Activated CD8-positive, alpha-beta T cell treated with anti-CD3 and anti-CD28 coated beads for 36 hours (primary cell): ENCODE results near the gene GNAO1. TPM values are rescaled to one million over a fixed set of nuclear protein-coding genes. Genes with fewer than 3 reads are reported as not detected.

Source experiments
- ATAC-seq: fragments of 200-7000 bp; cut with Tn5 transposase; one replicate; pipeline ENCODE4 v1.10.0; 2021; ENCODE audit warnings: mild to moderate bottlenecking, moderate library complexity
- CTCF ChIA-PET: fragments of 350-600 bp; sonication (Branson Sonifier 250); formaldehyde crosslinking; loops from one replicate; lab custom pipeline; 2021; ENCODE audit warnings: antibody characterized with exemption; lab: Charles Lee
- POLR2A ChIA-PET: fragments of 350-600 bp; sonication (Branson Sonifier 250); formaldehyde crosslinking; loops from one replicate; lab custom pipeline; 2021; ENCODE audit warnings: antibody characterized with exemption; lab: Charles Lee
- DNase-seq: peaks from one replicate; pipeline ENCODE4 v3.0.0-alpha.2; 2020
- H3K27ac Mint-ChIP-seq: one replicate; pipeline ENCODE4 v1.8.0; 2021; ENCODE audit warnings: mild to moderate bottlenecking, mixed read lengths
- H3K27me3 Mint-ChIP-seq: one replicate; pipeline ENCODE4 v1.8.0; 2021; ENCODE audit warnings: mixed read lengths
- H3K36me3 Mint-ChIP-seq: one replicate; pipeline ENCODE4 v1.8.0; 2021; ENCODE audit warnings: low read depth, mixed read lengths
- H3K4me1 Mint-ChIP-seq: one replicate; pipeline ENCODE4 v1.8.0; 2021; ENCODE audit warnings: low read depth, mixed read lengths
- H3K4me3 Mint-ChIP-seq: one replicate; pipeline ENCODE4 v1.8.0; 2021; ENCODE audit warnings: mild to moderate bottlenecking, moderate library complexity, mixed read lengths
- H3K9me3 Mint-ChIP-seq: one replicate; pipeline ENCODE4 v1.8.0; 2021; ENCODE audit warnings: mixed read lengths
- CTCF ChIP-seq: fragments of 200-600 bp; IDR thresholded peaks from one replicate; pipeline ENCODE4 v1.8.0; 2022; ENCODE audit warnings: antibody characterized with exemption, mild to moderate bottlenecking
- intact Hi-C: fragments of 100-400 bp; cut with micrococcal nuclease; formaldehyde crosslinking; loops from one replicate; pipeline ENCODE4 v1.10.0; 2022
- total RNA-seq, 2 experiments: library from RNA; stranded (reverse); gene quantifications; one replicate each; pipeline ENCODE4 v1.2.3, GENCODE V29; 2021

The GNAO1 gene
- total RNA-seq, 2 experiments from 2014 or later: 2.3 to 2.4 TPM

DNA sequence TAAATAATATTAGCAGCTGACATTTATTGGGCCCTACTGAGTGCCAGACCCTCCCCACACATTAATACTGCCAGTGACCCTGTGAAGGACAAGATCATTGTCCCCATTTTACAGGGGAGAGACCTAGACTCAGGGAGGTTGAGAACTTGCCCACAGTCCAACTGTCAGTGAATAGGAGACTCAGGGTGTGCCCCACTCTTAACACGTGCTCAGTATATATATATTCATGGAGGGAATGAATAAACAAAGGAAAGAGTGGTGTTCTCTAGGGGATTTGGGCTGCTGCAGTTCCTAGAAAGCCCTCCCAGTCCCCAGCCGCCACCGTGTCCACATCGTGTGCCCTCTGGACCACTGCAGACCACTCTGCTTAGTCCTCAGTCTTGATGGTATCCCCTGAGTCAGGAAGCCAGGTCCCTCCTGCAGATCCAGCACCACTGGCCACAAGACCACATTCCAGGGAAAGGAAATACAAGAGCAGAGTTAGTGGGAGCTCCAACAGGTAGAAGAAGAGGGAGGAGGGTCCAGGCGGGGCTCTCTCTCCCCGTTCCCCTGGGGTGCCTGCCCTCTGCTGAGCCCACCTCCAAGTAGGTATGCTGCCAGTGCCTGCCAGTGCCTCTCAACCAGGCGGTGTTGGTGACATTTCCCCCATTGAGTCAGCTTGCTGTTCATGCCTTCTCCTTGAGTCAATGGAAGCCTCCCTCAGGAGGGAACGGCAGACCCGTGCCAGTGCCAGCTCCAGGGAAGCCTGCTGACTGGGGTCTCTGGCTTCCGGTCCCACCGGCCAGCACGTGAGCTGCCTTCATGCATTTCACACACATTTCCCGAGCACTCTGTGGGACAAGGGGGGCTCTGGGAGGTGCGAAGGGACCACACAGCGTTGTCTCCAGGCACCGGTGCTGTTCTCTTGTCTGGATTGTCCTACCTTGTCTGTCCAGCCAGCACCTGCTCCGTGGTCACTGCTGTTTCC lies 75.6 kb downstream of the GNAO1 start:
- ChIA-PET CTCF (interaction anchor here (3.5 kb wide), 1 partner anchor 13 kb away, joined by 13 read pairs; no protein-coding TSS in a partner anchor), POLR2A (interaction anchor here (1.0 kb wide), 1 partner anchor 14 kb away, joined by 3 read pairs; no protein-coding TSS in a partner anchor)
- Mint-ChIP-seq H3K4me3 (no peak overlapping the region), H3K36me3 (no peaks in the 10 kb centered on the region), H3K4me1 (peaks cover 18% of the 10 kb centered on the region), H3K27ac (no peak overlapping the region), H3K27me3 (no peaks in the 10 kb centered on the region), H3K9me3 (no peaks in the 10 kb centered on the region)
- intact Hi-C loops: no loop called here
- no peak for TF ChIP-seq CTCF
- DNase-seq (no peak), ATAC-seq (no peak)

DNA sequence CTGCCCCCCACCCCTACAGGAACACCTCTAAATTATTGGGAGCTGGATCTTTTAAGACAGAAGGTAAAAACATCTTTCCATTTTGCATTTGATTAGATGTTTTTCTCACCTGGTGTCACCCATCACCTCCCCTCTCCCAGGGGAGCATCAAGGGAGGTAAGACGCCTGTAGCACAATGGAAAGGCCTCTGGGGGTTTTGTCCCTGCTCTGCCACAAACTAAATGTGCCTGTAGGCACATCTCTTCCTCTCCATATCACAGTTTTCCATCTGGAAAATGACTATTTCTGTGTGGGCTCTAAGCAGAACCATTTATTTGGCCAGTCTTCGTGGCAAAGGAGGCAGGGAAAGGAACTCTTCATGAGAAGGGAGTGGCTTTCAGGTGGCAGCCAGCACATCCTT lies 76.6 kb downstream of the GNAO1 start:
- intact Hi-C loops: no loop called here
- no peak overlapping the region for H3K4me3 Mint-ChIP-seq
- no peaks in the 10 kb centered on the region for H3K36me3 Mint-ChIP-seq
- ATAC-seq (no peak), DNase-seq (no peak)
- ChIA-PET POLR2A (interaction anchor here (0.6 kb wide), 1 partner anchor 13 kb away, joined by 4 read pairs; no protein-coding TSS in a partner anchor), CTCF (interaction anchor here (3.5 kb wide), 1 partner anchor 12 kb away, joined by 13 read pairs; no protein-coding TSS in a partner anchor)
- TF ChIP-seq CTCF: no peak
- H3K9me3 Mint-ChIP-seq: no peaks in the 10 kb centered on the region
- peaks cover 8% of the 10 kb centered on the region for H3K4me1 Mint-ChIP-seq
- no peak overlapping the region for H3K27ac Mint-ChIP-seq
- no peaks in the 10 kb centered on the region for H3K27me3 Mint-ChIP-seq

DNA sequence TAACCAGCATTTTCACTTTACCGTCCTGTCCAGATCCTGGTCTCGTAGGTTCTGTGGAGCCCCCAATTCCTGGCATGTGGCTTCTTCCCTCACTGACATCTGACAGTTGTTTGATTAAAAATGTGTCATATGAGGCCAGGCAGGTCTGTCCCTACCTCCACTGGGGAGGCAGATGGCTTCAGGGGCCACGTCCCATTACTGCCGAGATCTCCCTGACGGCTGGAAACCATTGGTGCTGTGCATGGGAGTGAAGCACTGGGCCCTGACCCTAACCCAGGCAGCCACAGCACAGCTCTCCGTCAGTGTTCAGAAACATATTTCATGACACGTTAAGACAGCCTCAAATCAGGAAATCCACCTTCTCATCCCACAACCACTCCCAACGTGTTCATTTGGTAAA lies 77.5 kb downstream of the GNAO1 start:
- no peaks in the 10 kb centered on the region for H3K36me3 Mint-ChIP-seq
- H3K27ac Mint-ChIP-seq: no peak overlapping the region
- no peaks in the 10 kb centered on the region for H3K4me1 Mint-ChIP-seq
- intact Hi-C loops: no loop called here
- no peak for DNase-seq
- TF ChIP-seq CTCF: no peak
- H3K4me3 Mint-ChIP-seq: no peak overlapping the region
- CTCF ChIA-PET: no interaction called here
- POLR2A ChIA-PET: no interaction called here
- no peaks in the 10 kb centered on the region for H3K27me3 Mint-ChIP-seq
- no peaks in the 10 kb centered on the region for H3K9me3 Mint-ChIP-seq
- no peak for ATAC-seq

GRCh38 chr16:56269281-56269680 lies 78.0 kb downstream of the GNAO1 start:
- no peak for ATAC-seq
- no peaks in the 10 kb centered on the region for H3K9me3 Mint-ChIP-seq
- no peak overlapping the region for H3K4me3 Mint-ChIP-seq
- intact Hi-C loops: no loop called here
- H3K27me3 Mint-ChIP-seq: peaks cover 3% of the 10 kb centered on the region
- no peak overlapping the region for H3K27ac Mint-ChIP-seq
- H3K36me3 Mint-ChIP-seq: no peaks in the 10 kb centered on the region
- no peak for DNase-seq
- no peak for TF ChIP-seq CTCF
- no peaks in the 10 kb centered on the region for H3K4me1 Mint-ChIP-seq
- POLR2A ChIA-PET: no interaction called here
- CTCF ChIA-PET: no interaction called here
